GM18868 (cell line): ENCODE results near the gene UNC79.
A peak's percentile ranks its signal among the peaks of the same experiment; 100 is the strongest.

Experiments
- ATAC-seq: cut with Tn5 transposase; IDR thresholded peaks from one replicate; pipeline ENCODE4 v1.9.1; 2021; ENCODE audit warnings: mild to moderate bottlenecking, moderate library complexity; ENCODE audit not compliant: unreplicated experiment

Gene UNC79

GRCh38 chr14:93544212-93544611 lies 113.5 kb downstream of the UNC79 start:
- ATAC-seq = no peak

GRCh38 chr14:93546642-93547041 lies 115.9 kb downstream of the UNC79 start:
- ATAC-seq = no peak

- ATAC-seq = peak; percentile 93
Measured at GRCh38 chr14:93548102-93548843, 117.5 kb downstream of the UNC79 start.

GRCh38 chr14:93549595-93549994 lies 118.9 kb downstream of the UNC79 start:
- ATAC-seq = no peak

GRCh38 chr14:93564918-93565317 lies 134.2 kb downstream of the UNC79 start:
- ATAC-seq = no peak

- ATAC-seq = no peak
Measured at GRCh38 chr14:93566065-93566693, 135.4 kb downstream of the UNC79 start.

- no peak for ATAC-seq
Measured at GRCh38 chr14:93571275-93571674, 140.5 kb downstream of the UNC79 start.

- no peak for ATAC-seq
Measured at GRCh38 chr14:93579178-93579577, 148.4 kb downstream of the UNC79 start.

GRCh38 chr14:93582516-93582915 lies 151.8 kb downstream of the UNC79 start:
- no peak for ATAC-seq

GRCh38 chr14:93587330-93587729 lies 156.6 kb downstream of the UNC79 start:
- no peak for ATAC-seq

GRCh38 chr14:93591506-93591905 lies 160.8 kb downstream of the UNC79 start:
- no peak for ATAC-seq

- ATAC-seq = no peak
Measured at GRCh38 chr14:93592786-93593185, 162.0 kb downstream of the UNC79 start.

GRCh38 chr14:93606091-93606490 lies 175.4 kb downstream of the UNC79 start:
- no peak for ATAC-seq

GRCh38 chr14:93619176-93619793 lies 188.5 kb downstream of the UNC79 start:
- ATAC-seq = no peak

- no peak for ATAC-seq
Measured at GRCh38 chr14:93628048-93628447, 197.3 kb downstream of the UNC79 start.

- ATAC-seq = no peak
Measured at GRCh38 chr14:93629643-93630042, 198.9 kb downstream of the UNC79 start.

GRCh38 chr14:93638790-93639189 lies 208.1 kb downstream of the UNC79 start:
- no peak for ATAC-seq

- ATAC-seq = no peak
Measured at GRCh38 chr14:93643127-93643526, 212.4 kb downstream of the UNC79 start.

GRCh38 chr14:93643676-93644075 lies 212.9 kb downstream of the UNC79 start:
- no peak for ATAC-seq

- no peak for ATAC-seq
Measured at GRCh38 chr14:93645200-93645599, 214.5 kb downstream of the UNC79 start.

GRCh38 chr14:93648440-93649168 lies 217.9 kb downstream of the UNC79 start:
- no peak for ATAC-seq
